Subcutaneous adipose tissue (tissue), 4 donors: ENCODE measurements around the gene GRID2IP. TPM values are rescaled to one million over a fixed set of nuclear protein-coding genes. Genes with fewer than 3 reads are reported as not detected.

Source experiments
- total RNA-seq, 4 donors: library from RNA; depleted of rRNA; stranded (reverse); fragments of >200 nt; gene quantifications; one replicate each; pipeline ENCODE4 v1.1.0, GENCODE V29; 2016
- TF ChIP-seq, protein P1 (sequence below): fragments of 450-650 bp; IDR thresholded peaks from one replicate; pipeline ENCODE4 v1.5.1; 2016; ENCODE audit warnings: low read depth, mild to moderate bottlenecking, control low read depth, antibody characterized with exemption, moderate library complexity

Gene GRID2IP
- total RNA-seq, 4 donors from 2014 or later: not detected

DNA sequence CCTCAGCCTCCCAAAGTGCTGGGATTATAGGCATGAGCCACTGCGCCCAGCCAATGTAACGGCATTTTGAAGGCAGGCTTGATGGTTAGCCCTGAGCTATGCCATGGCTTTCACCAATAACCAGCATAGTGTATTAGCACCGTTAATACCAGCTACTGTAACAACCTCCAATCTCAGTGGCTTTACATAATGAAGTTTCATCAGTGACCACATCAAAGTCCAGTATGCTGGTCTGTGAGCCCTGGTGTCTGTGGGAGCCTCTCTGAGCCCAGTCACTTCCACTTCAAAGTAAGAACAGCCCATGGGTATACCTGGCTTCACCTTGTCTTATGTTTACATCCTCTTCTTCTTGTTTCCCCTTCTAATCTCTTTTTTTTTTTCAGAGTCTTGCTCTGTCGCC is 14.4 kb upstream of the GRID2IP start:
- TF ChIP-seq, protein P1, sequence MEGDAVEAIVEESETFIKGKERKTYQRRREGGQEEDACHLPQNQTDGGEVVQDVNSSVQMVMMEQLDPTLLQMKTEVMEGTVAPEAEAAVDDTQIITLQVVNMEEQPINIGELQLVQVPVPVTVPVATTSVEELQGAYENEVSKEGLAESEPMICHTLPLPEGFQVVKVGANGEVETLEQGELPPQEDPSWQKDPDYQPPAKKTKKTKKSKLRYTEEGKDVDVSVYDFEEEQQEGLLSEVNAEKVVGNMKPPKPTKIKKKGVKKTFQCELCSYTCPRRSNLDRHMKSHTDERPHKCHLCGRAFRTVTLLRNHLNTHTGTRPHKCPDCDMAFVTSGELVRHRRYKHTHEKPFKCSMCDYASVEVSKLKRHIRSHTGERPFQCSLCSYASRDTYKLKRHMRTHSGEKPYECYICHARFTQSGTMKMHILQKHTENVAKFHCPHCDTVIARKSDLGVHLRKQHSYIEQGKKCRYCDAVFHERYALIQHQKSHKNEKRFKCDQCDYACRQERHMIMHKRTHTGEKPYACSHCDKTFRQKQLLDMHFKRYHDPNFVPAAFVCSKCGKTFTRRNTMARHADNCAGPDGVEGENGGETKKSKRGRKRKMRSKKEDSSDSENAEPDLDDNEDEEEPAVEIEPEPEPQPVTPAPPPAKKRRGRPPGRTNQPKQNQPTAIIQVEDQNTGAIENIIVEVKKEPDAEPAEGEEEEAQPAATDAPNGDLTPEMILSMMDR: no peak

- TF ChIP-seq, protein P1: no peak
Observed at GRCh38 chr7:6563936-6564770, 12.9 kb upstream of the GRID2IP start.

- TF ChIP-seq, protein P1: no peak
Observed at GRCh38 chr7:6562106-6562505, 10.8 kb upstream of the GRID2IP start.

- TF ChIP-seq, protein P1: no peak
Observed at GRCh38 chr7:6559896-6560295, 8.6 kb upstream of the GRID2IP start.

DNA sequence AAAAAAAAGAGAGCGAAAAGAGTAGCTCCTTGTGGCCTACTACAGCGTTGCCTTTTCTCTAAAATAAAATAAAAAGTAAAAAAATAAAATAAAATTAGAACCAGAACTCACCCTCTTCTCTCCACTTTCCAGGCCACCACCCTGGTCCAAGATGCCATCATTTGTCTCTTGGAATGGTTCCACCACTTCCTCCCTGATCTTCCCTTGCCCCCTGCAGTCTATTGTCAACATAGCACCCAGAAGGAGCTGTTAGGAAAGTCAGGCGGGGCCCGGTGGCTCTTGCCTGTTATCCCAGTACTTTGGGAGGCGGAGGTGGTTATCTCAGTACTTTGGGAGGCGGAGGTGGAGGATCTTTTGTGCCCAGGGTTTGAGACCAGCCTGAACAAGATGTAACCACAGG is 7.6 kb upstream of the GRID2IP start:
- TF ChIP-seq, protein P1: no peak

GRCh38 chr7:6556196-6556595 is 4.9 kb upstream of the GRID2IP start:
- TF ChIP-seq, protein P1: no peak

DNA sequence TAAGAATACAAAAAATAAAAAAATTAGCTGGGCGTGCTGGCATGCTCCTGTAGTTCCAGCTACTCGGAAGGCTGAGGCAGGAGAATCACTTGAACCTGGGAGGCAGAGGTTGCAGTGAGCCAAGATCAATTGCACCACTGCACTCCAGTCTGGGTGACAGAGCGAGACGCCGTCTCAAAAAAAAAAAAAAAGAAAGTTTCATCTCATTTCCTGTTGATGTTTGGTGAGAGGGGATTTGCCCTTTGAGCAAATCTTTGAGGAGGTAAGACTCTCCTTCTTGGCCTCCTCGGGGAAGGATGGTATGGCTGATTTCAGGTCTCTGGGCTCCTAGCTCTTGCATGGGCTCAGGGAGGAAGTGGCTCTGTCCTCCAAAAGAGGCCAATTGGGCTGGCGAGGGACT is 3.6 kb upstream of the GRID2IP start:
- TF ChIP-seq, protein P1: no peak
